NCI-H82 (cell line): Measurements from ENCODE around the gene DCUN1D4.

Experiments
- DNase-seq: peaks from one replicate; lab custom pipeline; 2025; lab: John Stamatoyannopoulos, UW

DCUN1D4 gene

GRCh38 chr4:51842554-51843308 lies at the start of gene DCUN1D4:
DCUN1D4 (plus strand) TSS chr4:51843153; CDS start chr4:51843243, 90 bp downstream.
- DNase-seq = peak; percentile 99

- no peak for DNase-seq
These were observed 22.3 kb upstream of the DCUN1D4 start for GRCh38 chr4:51820443-51821234.

- no peak for DNase-seq
These were observed 17.6 kb upstream of the DCUN1D4 start for GRCh38 chr4:51825341-51825740.

- no peak for DNase-seq
These were observed 12.7 kb upstream of the DCUN1D4 start for GRCh38 chr4:51830156-51830720.

GRCh38 chr4:51831133-51831532 lies 11.8 kb upstream of the DCUN1D4 start:
- peak; percentile 73 for DNase-seq

- DNase-seq = no peak
These were observed 9.7 kb upstream of the DCUN1D4 start for GRCh38 chr4:51833236-51833635.

GRCh38 chr4:51835079-51835478 lies 7.9 kb upstream of the DCUN1D4 start:
- DNase-seq = no peak

GRCh38 chr4:51835855-51836254 lies 7.1 kb upstream of the DCUN1D4 start:
- DNase-seq = peak; percentile 83

GRCh38 chr4:51836549-51836948 lies 6.4 kb upstream of the DCUN1D4 start:
- peak; percentile 25 for DNase-seq

GRCh38 chr4:51840781-51841180 lies 2.2 kb upstream of the DCUN1D4 start:
- DNase-seq = no peak

- peak; percentile 52 for DNase-seq
These were observed 793 bp upstream of the DCUN1D4 start for GRCh38 chr4:51842167-51842553.

GRCh38 chr4:51843309-51844152 lies 578 bp downstream of the DCUN1D4 start:
- peak; percentile 67 for DNase-seq

- peak; percentile 96 for DNase-seq
These were observed 1.5 kb downstream of the DCUN1D4 start for GRCh38 chr4:51844153-51845054.

GRCh38 chr4:51845055-51845426 lies 2.1 kb downstream of the DCUN1D4 start:
- no peak for DNase-seq

GRCh38 chr4:51845711-51846110 lies 2.8 kb downstream of the DCUN1D4 start:
- no peak for DNase-seq

- DNase-seq = no peak
These were observed 6.5 kb downstream of the DCUN1D4 start for GRCh38 chr4:51849430-51849829.

GRCh38 chr4:51850294-51850693 lies 7.3 kb downstream of the DCUN1D4 start:
- no peak for DNase-seq

GRCh38 chr4:51851090-51851936 lies 8.4 kb downstream of the DCUN1D4 start:
- peak; percentile 63 for DNase-seq

- DNase-seq = peak; percentile 48
These were observed 9.0 kb downstream of the DCUN1D4 start for GRCh38 chr4:51851937-51852290.

- DNase-seq = peak; percentile 22
These were observed 10.2 kb downstream of the DCUN1D4 start for GRCh38 chr4:51853027-51853682.
